NB4 (cell line): ENCODE results near the gene OSBPL10.

ENCODE experiments used
- CTCF ChIP-seq: IDR thresholded peaks from one replicate; pipeline ENCODE4 v1.5.1; 2012; ENCODE audit warnings: low read depth, low read length
- POLR2A ChIP-seq: IDR thresholded peaks from 2 replicates; pipeline ENCODE4 v1.6.1; 2011; ENCODE audit warnings: mild to moderate bottlenecking; ENCODE audit not compliant: insufficient read length; ENCODE audit errors: extremely low read depth

- TF ChIP-seq CTCF (no peak), POLR2A (no peak)
These were observed 96.8 kb downstream of the OSBPL10 start for GRCh38 chr3:31884251-31884650.
